IMR-90 (cell line): ENCODE measurements around the gene KRT71. TPM values are rescaled to one million over a fixed set of nuclear protein-coding genes. Genes with fewer than 3 reads are reported as not detected.

Experiments used
- ATAC-seq: fragments of 200-7000 bp; cut with Tn5 transposase; 2 replicates; pipeline ENCODE4 v1.9.1; 2020; ENCODE audit warnings: low read depth, mild to moderate bottlenecking, moderate library complexity
- BruUV-seq: library from RNA; stranded (reverse); fragments of 400-500 nt; replicated peaks from 2 replicates; lab custom pipeline; 2021; lab: Mats Ljungman, UMichigan
- CTCF ChIA-PET: fragments of 300-600 bp; formaldehyde crosslinking; extraction: SDS; loops from one replicate; lab custom pipeline; 2021; ENCODE audit warnings: antibody characterized with exemption; lab: Yijun Ruan, JAX
- POLR2A ChIA-PET: fragments of 300-600 bp; sonication (Branson Sonifier 250); formaldehyde crosslinking; loops from one replicate; lab custom pipeline; 2022; ENCODE audit warnings: antibody characterized with exemption; ENCODE audit not compliant: unreplicated experiment; lab: Charles Lee
- DNase-seq: peaks from one replicate; pipeline ENCODE4 v3.0.0; 2013
- H2AFZ ChIP-seq: replicated peaks from 2 replicates; pipeline ENCODE3; 2013; ENCODE audit warnings: low read length, mild to moderate bottlenecking; ENCODE audit not compliant: poor library complexity
- H2AK5ac ChIP-seq: 2 replicates; pipeline ENCODE4 v1.6.1; 2013; ENCODE audit warnings: low read depth, low read length, inconsistent platforms
- H2AK9ac ChIP-seq: replicated peaks from 2 replicates; pipeline ENCODE3; 2013; ENCODE audit warnings: mild to moderate bottlenecking, low read depth, low read length, moderate library complexity; ENCODE audit not compliant: poor library complexity
- H2BK120ac ChIP-seq: 2 replicates; pipeline ENCODE4 v1.6.1; 2013; ENCODE audit warnings: low read depth, low read length, inconsistent platforms
- H2BK15ac ChIP-seq: 3 replicates; pipeline ENCODE4 v1.6.1; 2013; ENCODE audit warnings: low read depth, low read length, inconsistent platforms
- H2BK20ac ChIP-seq: 2 replicates; pipeline ENCODE4 v1.6.1; 2013; ENCODE audit warnings: low read depth, mild to moderate bottlenecking, inconsistent platforms, low read length, moderate library complexity
- H2BK5ac ChIP-seq: 2 replicates; pipeline ENCODE4 v1.6.1; 2013; ENCODE audit warnings: mild to moderate bottlenecking, low read depth, low read length, inconsistent platforms; ENCODE audit not compliant: poor library complexity, severe bottlenecking
- H3K14ac ChIP-seq: replicated peaks from 2 replicates; pipeline ENCODE4 v1.6.1; 2013; ENCODE audit warnings: low read depth, low read length, inconsistent platforms
- H3K18ac ChIP-seq: 2 replicates; pipeline ENCODE4 v1.6.1; 2013; ENCODE audit warnings: low read depth, low read length, control low read depth
- H3K23ac ChIP-seq: 2 replicates; pipeline ENCODE4 v1.6.1; 2013; ENCODE audit warnings: low read depth, low read length, inconsistent platforms
- H3K27ac ChIP-seq: 2 replicates; pipeline ENCODE4 v1.5.1; 2013; ENCODE audit warnings: mild to moderate bottlenecking, control low read depth, low read length; ENCODE audit not compliant: insufficient read depth
- H3K27me3 ChIP-seq: 2 replicates; pipeline ENCODE4 v1.6.1; 2013; ENCODE audit warnings: low read length; ENCODE audit not compliant: control insufficient read depth, insufficient read depth
- H3K36me3 ChIP-seq: 2 replicates; pipeline ENCODE4 v1.6.1; 2013; ENCODE audit warnings: low read length, mixed read lengths; ENCODE audit not compliant: control insufficient read depth, insufficient read depth
- H3K4ac ChIP-seq: 2 replicates; pipeline ENCODE4 v1.6.1; 2013; ENCODE audit warnings: low read depth, low read length, inconsistent platforms
- H3K4me1 ChIP-seq: 2 replicates; pipeline ENCODE4 v1.6.1; 2013; ENCODE audit warnings: low read length, mixed read lengths; ENCODE audit not compliant: control insufficient read depth, insufficient read depth
- H3K4me2 ChIP-seq: 2 replicates; pipeline ENCODE4 v1.6.1; 2013; ENCODE audit warnings: low read depth, mild to moderate bottlenecking, control low read depth, low read length, moderate library complexity
- H3K4me3 ChIP-seq: 2 replicates; pipeline ENCODE4 v1.5.1; 2013; ENCODE audit warnings: low read depth, mild to moderate bottlenecking, control low read depth, low read length, moderate library complexity; ENCODE audit not compliant: insufficient read depth
- H3K56ac ChIP-seq: 2 replicates; pipeline ENCODE4 v1.6.1; 2013; ENCODE audit warnings: low read length, inconsistent platforms; ENCODE audit not compliant: insufficient read depth; ENCODE audit errors: extremely low read depth
- H3K79me1 ChIP-seq, 2 experiments: 2 replicates each; pipeline ENCODE4 v1.6.1; 2013; ENCODE audit warnings: low read length in 2 of 2, inconsistent platforms in 1 of 2, low read depth in 1 of 2
- H3K9ac ChIP-seq: 2 replicates; pipeline ENCODE4 v1.6.1; 2013; ENCODE audit warnings: low read depth, low read length, control low read depth
- H3K9me1 ChIP-seq: 2 replicates; pipeline ENCODE4 v1.6.1; 2013; ENCODE audit warnings: low read length, inconsistent platforms; ENCODE audit not compliant: insufficient read depth
- H3K9me3 ChIP-seq: 2 replicates; pipeline ENCODE4 v1.6.1; 2013; ENCODE audit warnings: low read length; ENCODE audit not compliant: control insufficient read depth, insufficient read depth
- H4K20me1 ChIP-seq: 2 replicates; pipeline ENCODE4 v1.6.1; 2013; ENCODE audit warnings: low read length, inconsistent platforms; ENCODE audit not compliant: insufficient read depth
- H4K5ac ChIP-seq: 2 replicates; pipeline ENCODE4 v1.6.1; 2013; ENCODE audit warnings: mild to moderate bottlenecking, low read depth, low read length, control low read depth
- H4K8ac ChIP-seq, 2 experiments: 2 replicates each; pipeline ENCODE4 v1.6.1; 2013; ENCODE audit warnings: low read depth in 2 of 2, low read length in 2 of 2, control low read depth in 1 of 2, inconsistent platforms in 1 of 2
- H4K91ac ChIP-seq: 2 replicates; pipeline ENCODE4 v1.6.1; 2013; ENCODE audit warnings: low read depth, low read length, inconsistent platforms; ENCODE audit not compliant: insufficient read depth
- CEBPB ChIP-seq: IDR thresholded peaks from 2 replicates; pipeline ENCODE4 v1.6.1; 2012; ENCODE audit warnings: low read depth, low read length, improper control_type of control experiment
- CHD1 ChIP-seq: IDR thresholded peaks from 2 replicates; pipeline ENCODE4 v1.6.1; 2012; ENCODE audit warnings: low read depth, low read length, improper control_type of control experiment
- ELK1 ChIP-seq: fragments of 150-350 bp; IDR thresholded peaks from 2 replicates; pipeline ENCODE4 v1.6.1; 2016; ENCODE audit warnings: low read depth, mild to moderate bottlenecking, low read length, moderate library complexity, borderline replicate concordance
- FOS ChIP-seq: fragments of 150-350 bp; IDR thresholded peaks from 2 replicates; pipeline ENCODE4 v1.6.1; 2016; ENCODE audit warnings: low read depth, low read length
- MAFK ChIP-seq: IDR thresholded peaks from 2 replicates; pipeline ENCODE4 v1.6.1; 2012; ENCODE audit warnings: low read depth, low read length, improper control_type of control experiment
- POLR2A ChIP-seq: IDR thresholded peaks from 2 replicates; pipeline ENCODE4 v1.6.1; 2012; ENCODE audit warnings: mild to moderate bottlenecking, low read depth, low read length
- RAD21 ChIP-seq: IDR thresholded peaks from 2 replicates; pipeline ENCODE4 v1.6.1; 2012; ENCODE audit warnings: low read length, improper control_type of control experiment
- RCOR1 ChIP-seq: IDR thresholded peaks from 2 replicates; pipeline ENCODE4 v1.6.1; 2012; ENCODE audit warnings: mild to moderate bottlenecking, low read length, improper control_type of control experiment; ENCODE audit not compliant: insufficient replicate concordance
- SMC3 ChIP-seq: fragments of 150-350 bp; IDR thresholded peaks from 2 replicates; pipeline ENCODE4 v1.6.1; 2016; ENCODE audit warnings: low read depth, mild to moderate bottlenecking, antibody characterized with exemption, low read length, moderate library complexity
- USF2 ChIP-seq: fragments of 150-350 bp; IDR thresholded peaks from 2 replicates; pipeline ENCODE4 v1.6.1; 2017; ENCODE audit warnings: mild to moderate bottlenecking, antibody characterized with exemption, low read length, low read depth
- WGBS, 2 experiments: methylation state at CpG; one replicate each; pipeline versions ENCODE4 v1.1.5 to v1.1.7; 2013; ENCODE audit warnings: missing lambda C conversion rate in 2 of 2; ENCODE audit not compliant: insufficient read length in 1 of 2; ENCODE audit errors: extremely low coverage in 2 of 2; 5-methylcytosine and 5-hydroxymethylcytosine counted together
- dilution Hi-C: fragments of 300-500 bp; cut with HindIII; formaldehyde crosslinking; loops from one replicate; pipeline ENCODE4 v1.14.3; 2018; ENCODE audit warnings: low sequenced_read_pairs; ENCODE audit not compliant: unreplicated experiment
- in situ Hi-C: fragments of 300-500 bp; cut with MboI; formaldehyde crosslinking; loops from 3 replicates; pipeline ENCODE4 v1.14.3; 2019; ENCODE audit warnings: low sequenced_read_pairs, inconsistent platforms, mixed read lengths
- intact Hi-C: fragments of 100-400 bp; cut with micrococcal nuclease; formaldehyde crosslinking; loops from 2 replicates; pipeline ENCODE4 v1.10.0; 2022
- polyA plus RNA-seq, 3 experiments: library from polyadenylated mRNA; depleted of rRNA; stranded (reverse); fragments of >200 nt; gene quantifications; 2 replicates each; pipeline ENCODE4 v1.2.3, GENCODE V29; 2012; ENCODE audit warnings: low replicate concordance in 1 of 3
- total RNA-seq: library from RNA; depleted of rRNA; stranded (reverse); fragments of >200 nt; gene quantifications from 2 replicates; pipeline ENCODE4 v1.2.3, GENCODE V29; 2012

Gene KRT71
- total and polyA plus RNA-seq, 2 of the 4 experiments (the other 2 are of a cell fraction): not detected

- H3K14ac ChIP-seq: no peak overlapping the region
- TF ChIP-seq RCOR1 (no peak), ELK1 (no peak), CHD1 (no peak), MAFK (no peak), RAD21 (no peak), FOS (no peak), USF2 (no peak), CEBPB (no peak), POLR2A (no peak), SMC3 (no peak)
- H4K91ac ChIP-seq: no peak overlapping the region
- H2BK5ac ChIP-seq: no peak overlapping the region
- ATAC-seq (no peak), DNase-seq (no peak)
- no peaks in the 10 kb centered on the region for H3K4me1 ChIP-seq
- no peak overlapping the region for H2AFZ ChIP-seq
- BruUV-seq: no TSS peak
- no peak overlapping the region for H3K4me3 ChIP-seq
- H4K20me1 ChIP-seq: no peaks in the 10 kb centered on the region
- no peaks in the 10 kb centered on the region for H3K9me3 ChIP-seq
- no peak overlapping the region for H4K8ac ChIP-seq
- peaks cover 45% of the 10 kb centered on the region for H3K27me3 ChIP-seq
- no peak overlapping the region for H3K23ac ChIP-seq
- H4K5ac ChIP-seq: no peak overlapping the region
- no peaks in the 10 kb centered on the region for H3K9me1 ChIP-seq
- no peak overlapping the region for H3K9ac ChIP-seq
- H3K56ac ChIP-seq: no peak overlapping the region
- no peak overlapping the region for H3K4ac ChIP-seq
- H2BK120ac ChIP-seq: no peak overlapping the region
- H2BK15ac ChIP-seq: no peak overlapping the region
- intact Hi-C loops (no loop called here), in situ Hi-C loops (no loop called here), dilution Hi-C loops (no loop called here)
- no peaks in the 10 kb centered on the region for H3K36me3 ChIP-seq
- H2BK20ac ChIP-seq: no peak overlapping the region
- no peak overlapping the region for H2AK5ac ChIP-seq
- no peak overlapping the region for H3K18ac ChIP-seq
- H3K27ac ChIP-seq: no peak overlapping the region
- no peak overlapping the region for H2AK9ac ChIP-seq
- H3K4me2 ChIP-seq: no peak overlapping the region
- no peaks in the 10 kb centered on the region for H3K79me1 ChIP-seq
- CTCF ChIA-PET: no interaction called here
- POLR2A ChIA-PET: no interaction called here
- 77% methylated on average over 11 of the region's 15 CpGs; no CpG with 5 or more reads in 1 of the 2 experiments for WGBS, 2 experiments
These were observed 20.4 kb upstream of the KRT71 start for GRCh38 chr12:52573306-52573705.
